Gastroesophageal sphincter (tissue), 3 donors: ENCODE data around the gene CYP2J2.

Source experiments
- CTCF ChIP-seq, 4 experiments: fragments of 200-600 bp in 2 of 4; fragments of 450-650 bp in 2 of 4; sonication (generic) in 1 of 4; IDR thresholded peaks; one replicate each; pipeline ENCODE4 v1.5.1; 2017 to 2019; ENCODE audit warnings: antibody characterized with exemption in 4 of 4, mild to moderate bottlenecking in 2 of 4, moderate library complexity in 2 of 4
- EP300 ChIP-seq: sonication (generic); formaldehyde crosslinking; IDR thresholded peaks from one replicate; pipeline ENCODE4 v1.6.1; 2017; ENCODE audit warnings: antibody characterized with exemption, mild to moderate bottlenecking
- POLR2A ChIP-seq, 2 donors: fragments of 450-650 bp; IDR thresholded peaks; one replicate each; pipeline ENCODE4 v1.6.1; 2017; ENCODE audit warnings: antibody characterized with exemption in 2 of 2, mild to moderate bottlenecking in 2 of 2, moderate library complexity in 1 of 2
- POLR2AphosphoS5 ChIP-seq: sonication (generic); formaldehyde crosslinking; IDR thresholded peaks from one replicate; pipeline ENCODE4 v1.6.1; 2017; ENCODE audit warnings: antibody characterized with exemption

- TF ChIP-seq CTCF (IDR thresholded peaks at IDR 0.05) (no peak), POLR2AphosphoS5 (no peak), POLR2A (IDR thresholded peaks at IDR 0.05) (no peak), EP300 (no peak)
Observed at GRCh38 chr1:59919746-59920145, 6.8 kb downstream of the CYP2J2 start.
